ENCODE results near the gene FBXO15.

FBXO15 gene

GRCh38 chr18:74078257-74078656, 69.4 kb downstream of the FBXO15 start:
- 93% methylated on average over 9 of the region's 9 CpGs for WGBS

DNA sequence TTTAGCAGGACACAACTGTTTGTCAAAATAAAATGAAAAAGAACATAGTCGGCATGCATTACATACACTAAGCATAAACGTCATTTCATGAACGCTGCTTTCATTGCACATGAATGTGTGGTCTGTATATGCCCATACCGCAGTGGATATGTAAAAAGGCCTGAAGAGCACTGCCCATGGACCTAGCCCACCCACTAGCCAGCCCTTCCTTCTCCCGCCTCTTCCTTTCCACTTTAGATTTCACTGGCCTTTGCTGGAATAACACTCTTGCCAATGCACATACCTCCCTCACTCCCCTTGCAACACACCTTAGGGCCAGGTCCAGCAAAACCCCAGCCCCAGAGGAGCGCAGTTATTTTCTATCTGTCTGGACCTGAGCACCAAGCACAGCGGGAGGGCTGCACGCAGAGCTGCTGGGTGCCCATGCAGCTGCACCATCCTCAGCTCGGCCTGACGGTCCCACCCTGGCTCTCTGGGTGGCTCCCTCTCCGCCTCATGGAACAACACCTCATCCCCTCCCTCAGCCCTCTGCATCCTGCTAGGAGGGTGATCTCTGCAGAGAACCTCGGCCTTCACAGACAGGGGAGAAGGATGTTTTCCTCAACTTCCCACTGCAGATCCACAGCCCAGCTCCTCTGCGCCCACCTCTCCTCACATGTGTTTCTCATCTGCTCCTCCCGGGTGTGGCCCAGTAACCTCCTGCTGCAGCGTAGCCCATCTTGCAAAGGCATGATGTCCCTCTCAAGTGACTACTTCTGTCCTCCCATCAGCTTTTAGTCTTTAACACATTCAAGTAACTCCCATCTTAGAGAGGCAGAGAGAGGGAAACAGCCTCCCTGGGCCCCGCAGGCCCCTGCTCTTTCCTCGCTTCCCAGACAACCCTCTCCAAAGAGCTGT, 72.7 kb downstream of the FBXO15 start:
- Histone ChIP-seq H3K36me3 (ENCODE audit: insufficient read depth, low read length) (no peaks in the 10 kb centered on the region), H3K4me1 (ENCODE audit: insufficient read depth, low read length) (no peaks in the 10 kb centered on the region), H3K27me3 (ENCODE audit: insufficient read depth, low read length) (no peaks in the 10 kb centered on the region), H3K9ac (ENCODE audit: low read depth, low read length) (no peak overlapping the region), H3K27ac (ENCODE audit: low read depth, low read length) (no peak overlapping the region), H3K4me3 (ENCODE audit: low read length) (no peak overlapping the region), H3K9me3 (ENCODE audit: insufficient read depth, low read depth, low read length) (no peaks in the 10 kb centered on the region)
- 94% methylated on average over 17 of the region's 17 CpGs for WGBS

More at GRCh38 chr18:74078257-74078656, 69.4 kb downstream of the FBXO15 start:
- H3K27ac ChIP-seq (ENCODE audit: low read depth, low read length) = no peak overlapping the region
- H3K36me3 ChIP-seq (ENCODE audit: insufficient read depth, low read length) = no peaks in the 10 kb centered on the region
- no peaks in the 10 kb centered on the region for H3K4me1 ChIP-seq (ENCODE audit: insufficient read depth, low read length)
- no peak overlapping the region for H3K4me3 ChIP-seq (ENCODE audit: low read length)
- H3K9me3 ChIP-seq (ENCODE audit: insufficient read depth, low read depth, low read length) = no peaks in the 10 kb centered on the region
- no peaks in the 10 kb centered on the region for H3K27me3 ChIP-seq (ENCODE audit: insufficient read depth, low read length)
- no peak overlapping the region for H3K9ac ChIP-seq (ENCODE audit: low read depth, low read length)

DNA sequence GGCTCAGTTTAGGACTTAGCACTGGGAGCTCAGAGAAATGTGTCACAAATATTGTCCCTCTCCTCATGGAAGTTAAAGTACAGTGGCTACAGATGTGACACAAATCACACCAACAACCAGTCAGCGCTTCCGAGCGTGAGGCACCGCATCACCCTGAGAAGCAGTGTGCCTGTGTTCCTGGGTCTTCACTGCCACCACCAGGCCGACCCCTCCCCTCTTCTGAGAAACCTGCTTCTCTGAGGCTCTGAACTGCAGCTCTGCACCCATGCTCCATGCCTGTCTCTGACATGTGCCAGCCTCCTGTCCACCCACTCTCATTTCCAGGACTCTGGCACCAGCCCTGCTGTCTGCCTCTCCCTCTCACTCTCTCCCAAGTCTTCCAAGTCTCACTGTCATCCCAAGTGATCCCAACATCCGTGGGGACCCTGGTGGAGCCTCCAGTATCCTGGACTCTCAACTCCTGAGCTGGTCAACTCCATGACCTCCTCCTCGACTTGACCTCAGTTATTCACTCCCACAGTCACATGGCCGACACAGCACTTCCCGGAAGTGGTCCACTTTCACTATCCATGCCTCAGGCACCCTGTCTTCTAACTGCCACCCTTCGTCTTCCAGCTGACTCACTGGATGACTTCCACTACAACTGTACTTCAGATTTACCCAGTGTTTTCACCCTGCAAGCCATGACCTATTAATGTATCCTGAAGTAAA, 73.5 kb downstream of the FBXO15 start:
- WGBS = 93% methylated on average over 10 of the region's 10 CpGs
- Histone ChIP-seq H3K4me3 (ENCODE audit: low read length) (no peak overlapping the region), H3K9ac (ENCODE audit: low read depth, low read length) (no peak overlapping the region), H3K36me3 (ENCODE audit: insufficient read depth, low read length) (no peaks in the 10 kb centered on the region), H3K27me3 (ENCODE audit: insufficient read depth, low read length) (no peaks in the 10 kb centered on the region), H3K27ac (ENCODE audit: low read depth, low read length) (no peak overlapping the region), H3K4me1 (ENCODE audit: insufficient read depth, low read length) (no peaks in the 10 kb centered on the region), H3K9me3 (ENCODE audit: insufficient read depth, low read depth, low read length) (no peaks in the 10 kb centered on the region)

DNA sequence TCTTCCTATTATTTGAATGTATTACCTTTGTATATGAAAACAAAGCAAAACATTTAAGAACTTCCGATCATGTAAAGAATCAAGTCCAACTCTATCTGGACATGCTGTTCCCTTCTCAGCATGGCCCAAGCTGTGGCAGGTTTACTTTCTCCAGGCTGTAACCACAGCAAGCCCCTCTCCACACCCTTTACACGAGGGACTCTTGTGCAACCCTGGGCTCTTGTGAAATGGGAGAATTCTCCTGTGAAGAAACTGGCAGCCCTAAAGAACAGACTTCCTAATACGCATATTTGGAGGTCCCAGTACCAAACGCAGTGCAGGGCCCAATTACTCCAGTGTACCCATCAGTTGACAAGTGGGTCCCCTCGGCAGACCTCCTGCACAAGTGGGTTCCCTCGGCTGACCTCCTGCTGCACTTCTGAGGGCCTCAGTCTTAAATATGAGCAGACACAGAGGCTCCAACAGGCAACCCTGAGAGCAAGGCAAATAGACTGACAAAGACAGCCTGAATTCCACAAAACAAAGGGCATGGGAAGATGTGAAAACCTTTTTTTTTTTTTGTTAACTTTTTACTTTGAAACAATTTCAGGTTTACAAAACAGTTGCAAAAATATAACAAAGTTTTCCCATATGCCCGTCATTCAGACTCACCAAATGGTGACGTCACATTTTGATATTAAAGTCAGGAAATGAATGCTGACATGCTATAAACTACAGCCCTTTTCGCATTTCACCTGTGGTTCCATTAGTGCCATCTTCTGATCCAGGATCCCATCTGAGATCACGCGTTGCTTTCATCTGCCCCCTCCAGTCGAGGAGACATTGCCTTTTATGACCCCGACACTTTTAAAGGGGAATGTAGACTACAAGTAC, 78.2 kb downstream of the FBXO15 start:
- Histone ChIP-seq H3K9ac (ENCODE audit: low read depth, low read length) (no peak overlapping the region), H3K27ac (ENCODE audit: low read depth, low read length) (no peak overlapping the region), H3K9me3 (ENCODE audit: insufficient read depth, low read depth, low read length) (no peaks in the 10 kb centered on the region), H3K4me1 (ENCODE audit: insufficient read depth, low read length) (no peaks in the 10 kb centered on the region), H3K4me3 (ENCODE audit: low read length) (no peak overlapping the region), H3K36me3 (ENCODE audit: insufficient read depth, low read length) (no peaks in the 10 kb centered on the region), H3K27me3 (ENCODE audit: insufficient read depth, low read length) (no peaks in the 10 kb centered on the region)
- WGBS = 92% methylated on average over 13 of the region's 13 CpGs

DNA sequence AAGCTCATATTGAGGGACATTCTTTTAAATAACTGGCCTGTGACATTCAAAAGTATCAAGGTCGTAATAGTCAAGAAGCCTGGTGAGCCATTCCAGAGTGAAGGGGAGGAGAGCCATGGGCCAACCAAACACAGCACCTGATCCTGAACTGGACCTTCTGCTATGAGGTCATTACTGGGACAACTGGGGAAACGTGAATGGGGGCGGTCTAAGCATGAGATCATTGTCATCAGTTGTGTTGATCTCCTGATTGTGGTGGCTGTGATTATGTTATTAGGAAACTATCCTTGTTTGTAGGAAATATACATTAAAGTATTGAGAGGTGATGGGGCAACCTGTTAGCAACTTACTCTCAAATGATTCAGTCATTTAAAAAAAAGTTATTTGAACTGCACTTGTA, 79.3 kb downstream of the FBXO15 start:
- Histone ChIP-seq H3K27ac (ENCODE audit: low read depth, low read length) (no peak overlapping the region), H3K9me3 (ENCODE audit: insufficient read depth, low read depth, low read length) (no peaks in the 10 kb centered on the region), H3K4me1 (ENCODE audit: insufficient read depth, low read length) (no peaks in the 10 kb centered on the region), H3K4me3 (ENCODE audit: low read length) (no peak overlapping the region), H3K27me3 (ENCODE audit: insufficient read depth, low read length) (no peaks in the 10 kb centered on the region), H3K36me3 (ENCODE audit: insufficient read depth, low read length) (no peaks in the 10 kb centered on the region), H3K9ac (ENCODE audit: low read depth, low read length) (no peak overlapping the region)
- WGBS = 93% methylated on average over 3 of the region's 3 CpGs

- Histone ChIP-seq H3K27me3 (ENCODE audit: insufficient read depth, low read length) (no peaks in the 10 kb centered on the region), H3K27ac (ENCODE audit: low read depth, low read length) (no peak overlapping the region), H3K9ac (ENCODE audit: low read depth, low read length) (no peak overlapping the region), H3K4me3 (ENCODE audit: low read length) (no peak overlapping the region), H3K4me1 (ENCODE audit: insufficient read depth, low read length) (0 out of 2 replicates have a peak, but pooled peaks cover 3% of the 10 kb centered on the region), H3K36me3 (ENCODE audit: insufficient read depth, low read length) (no peaks in the 10 kb centered on the region), H3K9me3 (ENCODE audit: insufficient read depth, low read depth, low read length) (no peaks in the 10 kb centered on the region)
- 68% methylated on average over 5 of the region's 7 CpGs for WGBS
These were observed 81.6 kb downstream of the FBXO15 start for GRCh38 chr18:74066018-74066417.

DNA sequence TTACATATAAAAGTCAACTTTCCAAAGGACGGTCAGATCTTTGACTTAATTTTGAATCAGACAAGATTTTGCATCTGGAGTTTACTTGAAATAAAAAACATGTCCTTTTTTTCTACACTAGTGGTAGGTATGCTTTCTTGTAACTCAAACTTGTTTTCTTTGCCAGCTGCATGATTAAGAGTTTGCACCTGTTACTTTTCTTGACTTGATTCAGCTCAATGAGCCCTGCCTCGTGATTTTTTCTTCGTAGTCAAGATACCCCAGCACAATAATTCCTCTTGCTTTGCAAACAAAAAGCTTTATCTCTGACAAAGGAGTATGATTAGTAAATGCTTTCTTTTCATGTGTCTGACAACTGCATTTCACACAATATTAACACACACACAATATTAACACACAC, 82.3 kb downstream of the FBXO15 start:
- WGBS = 100% methylated on average over 3 of the region's 3 CpGs
- H3K27ac ChIP-seq (ENCODE audit: low read depth, low read length) = no peak overlapping the region
- no peak overlapping the region for H3K4me3 ChIP-seq (ENCODE audit: low read length)
- no peaks in the 10 kb centered on the region for H3K9me3 ChIP-seq (ENCODE audit: insufficient read depth, low read depth, low read length)
- H3K4me1 ChIP-seq (ENCODE audit: insufficient read depth, low read length) = 0 out of 2 replicates have a peak, but pooled peaks cover 3% of the 10 kb centered on the region
- no peaks in the 10 kb centered on the region for H3K27me3 ChIP-seq (ENCODE audit: insufficient read depth, low read length)
- no peak overlapping the region for H3K9ac ChIP-seq (ENCODE audit: low read depth, low read length)
- H3K36me3 ChIP-seq (ENCODE audit: insufficient read depth, low read length) = no peaks in the 10 kb centered on the region

GRCh38 chr18:74064510-74064909, 83.1 kb downstream of the FBXO15 start:
- 91% methylated on average over 6 of the region's 6 CpGs for WGBS
- 0 out of 2 replicates have a peak, but pooled peaks cover 3% of the 10 kb centered on the region for H3K4me1 ChIP-seq (ENCODE audit: insufficient read depth, low read length)
- H3K36me3 ChIP-seq (ENCODE audit: insufficient read depth, low read length) = no peaks in the 10 kb centered on the region
- no peak overlapping the region for H3K4me3 ChIP-seq (ENCODE audit: low read length)
- H3K9ac ChIP-seq (ENCODE audit: low read depth, low read length) = no peak overlapping the region
- H3K27ac ChIP-seq (ENCODE audit: low read depth, low read length) = no peak overlapping the region
- H3K9me3 ChIP-seq (ENCODE audit: insufficient read depth, low read depth, low read length) = no peaks in the 10 kb centered on the region
- H3K27me3 ChIP-seq (ENCODE audit: insufficient read depth, low read length) = no peaks in the 10 kb centered on the region

DNA sequence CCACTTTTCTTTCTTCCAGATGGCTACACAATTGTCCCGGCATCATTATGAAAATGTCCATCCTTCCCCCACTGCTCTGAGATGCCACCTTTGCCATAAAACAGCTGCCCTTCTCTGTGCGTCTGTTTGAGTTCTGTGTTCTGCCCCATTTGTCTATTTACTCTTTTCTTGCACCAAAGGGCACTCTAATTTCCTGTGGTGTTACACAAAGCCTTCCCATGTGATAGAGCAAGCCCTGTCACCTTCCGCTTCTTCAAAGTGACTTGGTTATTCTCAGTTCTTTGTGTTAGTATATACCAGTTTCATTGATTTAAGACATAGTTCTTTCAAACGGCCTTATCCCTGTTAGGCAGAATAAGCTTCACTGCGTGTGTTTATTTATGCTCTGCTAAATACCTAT, 84.1 kb downstream of the FBXO15 start:
- no peaks in the 10 kb centered on the region for H3K27me3 ChIP-seq (ENCODE audit: insufficient read depth, low read length)
- no peak overlapping the region for H3K4me3 ChIP-seq (ENCODE audit: low read length)
- H3K9ac ChIP-seq (ENCODE audit: low read depth, low read length) = no peak overlapping the region
- H3K36me3 ChIP-seq (ENCODE audit: insufficient read depth, low read length) = no peaks in the 10 kb centered on the region
- H3K27ac ChIP-seq (ENCODE audit: low read depth, low read length) = no peak overlapping the region
- WGBS = 94% methylated on average over 5 of the region's 5 CpGs
- no peaks in the 10 kb centered on the region for H3K9me3 ChIP-seq (ENCODE audit: insufficient read depth, low read depth, low read length)
- H3K4me1 ChIP-seq (ENCODE audit: insufficient read depth, low read length) = 0 out of 2 replicates have a peak, but pooled peaks cover 3% of the 10 kb centered on the region

GRCh38 chr18:74063023-74063422, 84.6 kb downstream of the FBXO15 start:
- Histone ChIP-seq H3K36me3 (ENCODE audit: insufficient read depth, low read length) (no peaks in the 10 kb centered on the region), H3K27ac (ENCODE audit: low read depth, low read length) (no peak overlapping the region), H3K27me3 (ENCODE audit: insufficient read depth, low read length) (no peaks in the 10 kb centered on the region), H3K4me1 (ENCODE audit: insufficient read depth, low read length) (0 out of 2 replicates have a peak, but pooled peaks cover 3% of the 10 kb centered on the region), H3K9ac (ENCODE audit: low read depth, low read length) (no peak overlapping the region), H3K9me3 (ENCODE audit: insufficient read depth, low read depth, low read length) (no peaks in the 10 kb centered on the region), H3K4me3 (ENCODE audit: low read length) (no peak overlapping the region)
- WGBS = 80% methylated on average over 3 of the region's 3 CpGs

All from HUES64 (cell line).